ENCODE measurements around the gene AOPEP.
"Not testable (repeated sequence)": the region's sequence is repeated elsewhere in the genome, so short reads cannot be mapped to it uniquely, and the experiment has no call there.

AOPEP gene

DNA sequence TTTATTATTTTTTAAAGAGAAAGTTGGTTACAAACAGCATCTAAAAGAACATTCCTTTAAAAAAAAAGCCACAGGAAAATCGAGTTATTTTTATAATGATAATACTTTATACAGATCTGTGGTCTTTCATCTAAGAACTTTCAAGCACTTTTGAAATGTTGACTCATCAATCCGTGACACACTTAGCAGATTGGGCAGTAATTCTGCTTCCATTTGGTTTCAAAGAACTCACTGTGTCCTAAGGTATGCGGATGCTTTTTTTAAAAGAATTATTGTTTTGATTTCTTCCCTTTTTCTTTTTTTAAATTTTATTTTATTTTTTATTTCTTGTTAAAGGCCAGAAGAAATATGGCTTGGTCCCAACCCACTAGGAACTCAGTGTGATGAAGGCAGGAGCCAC, 147.8 kb downstream of the AOPEP start:
- no peak for DNase-seq

GRCh38 chr9:94875300-94876020, 149.0 kb downstream of the AOPEP start:
- no peak for DNase-seq

DNA sequence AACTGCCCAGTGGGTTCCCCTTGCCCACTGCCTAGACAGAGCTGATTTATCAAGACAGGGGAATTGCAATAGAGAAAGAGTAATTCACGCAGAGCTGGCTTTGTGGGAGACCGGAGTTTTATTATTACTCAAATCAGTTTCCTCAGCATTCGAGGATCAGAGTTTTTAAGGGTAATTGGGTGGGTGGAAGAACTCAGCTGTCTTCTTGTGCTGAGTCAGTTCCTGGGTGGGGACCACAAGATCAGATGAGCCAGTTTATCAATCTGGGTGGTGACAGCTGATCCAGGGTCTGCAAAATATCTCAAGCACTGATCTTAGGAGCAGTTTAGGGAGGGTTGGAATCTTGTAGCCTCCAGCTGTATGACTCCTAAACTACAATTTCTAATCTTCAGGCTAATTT, 152.3 kb downstream of the AOPEP start:
- not testable (repeated sequence) for DNase-seq

DNA sequence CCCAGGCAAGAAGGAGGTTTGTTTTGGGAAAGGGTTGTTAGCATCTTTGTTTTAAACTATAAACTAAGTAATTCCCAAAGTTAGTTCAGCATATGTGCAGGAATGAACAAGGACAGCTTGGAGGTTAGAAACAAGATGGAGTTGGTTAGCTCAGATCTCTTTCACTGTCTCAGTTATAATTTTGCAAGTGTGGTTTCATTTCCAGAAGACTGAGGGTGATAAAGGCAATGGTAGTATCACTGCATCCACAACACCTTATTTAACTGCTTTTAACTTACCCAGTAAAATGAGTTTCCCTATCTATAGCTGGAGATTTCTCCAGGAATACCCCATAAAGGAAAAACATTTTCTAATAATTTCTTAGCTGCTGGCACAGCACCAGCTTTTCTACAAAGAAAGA, 152.7 kb downstream of the AOPEP start:
- DNase-seq = no peak

DNA sequence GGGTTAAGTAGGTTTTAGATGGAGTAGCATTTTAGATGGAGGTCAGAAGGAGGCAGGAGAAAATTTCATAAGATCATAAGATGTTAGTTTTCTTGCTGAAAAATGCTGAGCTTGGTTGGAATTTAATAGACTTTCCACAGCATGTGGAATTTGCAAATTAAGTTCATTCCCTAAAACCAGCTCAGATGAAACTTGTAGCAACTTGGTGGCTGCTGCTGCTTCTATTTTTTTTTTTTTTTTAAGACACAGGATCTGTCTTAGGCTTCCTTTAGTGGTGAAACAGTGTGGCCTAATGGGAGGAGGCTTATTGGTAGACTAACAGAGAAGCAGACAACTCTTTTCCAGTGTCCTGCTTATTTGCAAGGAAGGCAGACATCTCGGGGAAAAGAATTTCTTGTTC, 154.5 kb downstream of the AOPEP start:
- DNase-seq = no peak

GRCh38 chr9:94881454-94881853, 155.0 kb downstream of the AOPEP start:
- no peak for DNase-seq

- no peak for DNase-seq
These were observed 155.4 kb downstream of the AOPEP start for GRCh38 chr9:94881940-94882339.

GRCh38 chr9:94882966-94883641, 156.6 kb downstream of the AOPEP start:
- DNase-seq = no peak

DNA sequence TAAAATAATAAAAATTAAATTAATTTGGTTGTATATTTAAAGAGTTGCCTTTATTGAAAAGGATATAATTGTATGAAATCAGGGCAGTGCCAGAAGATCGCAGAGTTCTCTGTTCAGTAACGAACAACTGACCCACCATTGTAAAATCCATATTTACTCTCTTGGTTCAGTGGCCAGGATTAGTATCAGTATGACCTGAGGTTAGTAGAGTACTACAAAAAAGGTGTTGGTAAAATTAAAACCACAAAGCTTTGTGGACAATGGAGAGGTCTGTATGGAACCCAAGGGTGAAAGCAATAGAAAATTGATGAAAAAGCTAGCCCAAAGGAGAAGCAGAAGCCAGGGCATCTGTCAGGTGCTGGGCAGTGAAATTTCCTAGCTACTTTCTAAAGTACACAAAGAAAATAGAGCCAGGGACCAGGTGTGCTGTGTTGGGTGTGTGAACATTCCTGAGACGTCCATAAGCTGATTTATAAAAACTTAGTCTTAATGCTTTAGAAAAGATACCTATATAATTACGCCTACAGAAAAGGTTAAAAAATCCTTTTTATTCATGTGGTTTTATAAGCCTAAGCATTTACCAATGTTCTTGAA, 159.5 kb downstream of the AOPEP start:
- no peak for DNase-seq

DNA sequence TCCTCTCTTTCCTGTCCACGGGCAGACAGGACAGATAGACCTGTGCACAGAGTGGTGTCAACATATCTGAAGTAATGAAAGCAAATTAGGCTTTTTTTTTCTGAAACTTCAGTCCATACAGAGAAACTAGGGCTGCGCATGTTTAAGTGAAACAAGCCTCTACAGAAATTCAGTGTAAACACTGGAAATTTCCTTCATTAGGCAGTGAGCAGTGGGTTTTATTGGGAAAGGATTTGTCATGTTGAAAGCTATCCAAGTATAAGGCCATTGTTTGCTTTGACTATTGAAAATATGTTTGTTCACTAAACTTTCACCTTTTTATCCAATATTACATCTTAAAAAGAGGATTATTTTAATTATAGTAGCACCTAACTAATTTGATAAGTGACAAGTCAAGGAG, 161.2 kb downstream of the AOPEP start:
- DNase-seq = no peak

GRCh38 chr9:94888775-94889174, 162.3 kb downstream of the AOPEP start:
- DNase-seq = no peak

DNA sequence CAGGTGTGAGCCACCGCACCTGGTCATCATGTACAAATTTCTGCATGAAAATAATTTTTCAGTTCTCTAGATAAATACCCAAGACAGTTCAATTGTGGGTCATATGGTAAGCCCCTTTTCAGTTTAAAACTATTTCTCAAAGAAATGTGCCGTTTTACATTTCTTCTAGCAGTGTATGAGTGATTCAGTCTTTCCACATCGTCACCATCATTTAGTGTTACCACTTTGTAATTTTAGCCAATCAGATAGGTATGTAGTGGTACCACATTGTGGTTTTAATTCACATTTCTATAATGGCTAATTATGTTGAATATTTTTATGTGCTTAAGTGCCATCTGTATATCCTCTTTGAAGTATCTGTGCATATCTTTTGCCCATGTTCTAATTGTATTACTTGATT, 163.1 kb downstream of the AOPEP start:
- no peak for DNase-seq

DNA sequence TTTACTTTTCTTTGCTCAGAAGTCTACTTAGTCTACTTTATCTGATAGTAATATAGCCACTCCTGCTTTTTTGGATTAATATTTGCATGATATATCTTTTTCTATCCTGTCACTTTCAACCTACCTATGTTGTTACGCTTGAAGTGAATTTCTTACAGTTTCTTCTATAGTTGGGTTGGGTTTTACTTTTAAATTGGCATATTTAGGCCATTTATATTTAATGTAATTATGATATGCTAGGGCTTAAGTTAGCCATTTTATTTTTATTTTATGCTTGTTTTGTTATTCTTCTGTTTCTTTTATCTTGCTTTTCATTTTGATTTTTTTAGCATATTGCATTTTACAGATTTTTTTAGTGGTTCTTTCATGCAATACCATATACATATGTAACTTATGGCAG, 164.7 kb downstream of the AOPEP start:
- no peak for DNase-seq

- no peak for DNase-seq
These were observed 166.2 kb downstream of the AOPEP start for GRCh38 chr9:94892675-94893074.

DNA sequence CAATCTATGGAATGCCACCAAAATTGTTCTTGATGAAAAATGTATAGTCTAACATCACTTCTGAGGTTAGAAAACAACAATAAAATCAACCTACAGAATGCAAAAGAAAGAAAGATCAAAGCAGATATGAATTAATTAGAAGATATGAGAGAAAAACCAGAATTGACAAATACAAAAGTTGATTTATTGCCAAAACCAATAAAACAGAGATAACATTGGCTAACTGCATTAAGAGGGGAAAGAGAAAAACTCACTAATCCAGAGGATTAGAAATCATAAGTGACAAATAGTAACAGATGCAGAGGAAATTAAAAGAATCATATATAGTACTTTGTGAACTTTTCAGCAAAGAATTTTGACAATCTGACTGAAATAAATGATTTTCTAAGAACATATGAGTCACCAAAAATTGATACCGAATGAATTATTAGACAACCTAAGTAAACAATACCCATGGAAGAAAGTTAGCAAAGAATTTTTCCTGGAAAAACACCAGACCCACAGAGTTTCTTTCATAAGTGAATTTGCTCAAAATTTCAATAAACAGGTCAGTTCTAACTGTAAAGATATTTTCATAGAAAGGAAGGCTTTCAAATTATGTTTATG, 167.7 kb downstream of the AOPEP start:
- DNase-seq = no peak

GRCh38 chr9:94895668-94896067, 169.2 kb downstream of the AOPEP start:
- no peak for DNase-seq

DNA sequence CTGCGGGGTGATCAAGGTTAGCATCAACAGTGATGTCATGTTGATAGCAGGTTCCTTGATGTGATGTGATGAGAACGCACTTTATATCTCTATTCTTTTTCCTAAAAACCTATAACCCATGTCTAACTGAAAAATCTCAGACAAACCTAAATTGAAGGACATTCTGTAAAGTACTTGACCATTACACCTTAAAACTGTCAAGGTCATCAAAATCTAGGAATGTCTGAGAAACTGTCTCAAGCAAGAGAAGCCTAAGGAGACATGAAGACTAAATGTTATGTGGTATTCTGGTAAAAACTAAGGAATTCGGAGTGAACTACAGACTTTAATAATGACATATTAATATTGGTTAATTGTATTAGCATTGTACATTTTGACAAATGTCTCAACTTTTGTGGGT, 170.0 kb downstream of the AOPEP start:
- DNase-seq = no peak

DNA sequence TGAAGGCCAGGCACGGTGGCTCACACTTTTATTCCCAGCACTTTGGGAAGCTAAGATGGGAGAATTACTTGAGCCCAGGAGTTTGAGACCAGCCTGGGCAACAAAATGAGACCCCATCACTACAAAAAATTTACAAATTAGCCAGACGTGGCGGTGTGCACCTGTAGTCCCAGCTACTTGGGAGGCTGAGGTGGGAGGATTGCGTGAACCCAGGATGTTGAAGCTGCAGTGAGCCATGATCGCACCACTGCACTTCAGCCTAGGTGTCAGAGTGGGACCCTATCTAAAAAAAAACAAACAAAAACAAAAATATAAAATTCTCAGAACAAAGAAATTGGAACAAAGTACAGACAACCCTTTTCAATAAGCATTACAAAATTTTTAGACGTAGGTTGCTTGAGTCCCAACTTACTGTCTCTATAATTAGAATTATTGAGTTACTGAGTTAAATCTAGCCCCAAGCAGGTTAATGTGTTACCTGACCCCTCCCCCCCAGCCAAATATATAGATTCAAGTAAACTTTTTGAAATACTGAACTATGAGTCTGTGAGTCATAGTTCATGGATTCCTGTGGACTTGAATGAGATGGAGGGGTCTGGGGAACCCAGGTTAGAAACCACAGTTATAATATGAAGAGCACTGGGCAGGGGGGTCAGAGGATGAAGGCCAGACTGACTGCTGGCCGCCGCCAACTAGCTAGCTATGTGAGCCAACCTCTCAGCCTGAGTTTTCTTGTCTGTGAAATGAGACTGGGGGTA, 173.1 kb downstream of the AOPEP start:
- DNase-seq = no peak

- DNase-seq = no peak
These were observed 173.9 kb downstream of the AOPEP start for GRCh38 chr9:94900222-94901018.

DNA sequence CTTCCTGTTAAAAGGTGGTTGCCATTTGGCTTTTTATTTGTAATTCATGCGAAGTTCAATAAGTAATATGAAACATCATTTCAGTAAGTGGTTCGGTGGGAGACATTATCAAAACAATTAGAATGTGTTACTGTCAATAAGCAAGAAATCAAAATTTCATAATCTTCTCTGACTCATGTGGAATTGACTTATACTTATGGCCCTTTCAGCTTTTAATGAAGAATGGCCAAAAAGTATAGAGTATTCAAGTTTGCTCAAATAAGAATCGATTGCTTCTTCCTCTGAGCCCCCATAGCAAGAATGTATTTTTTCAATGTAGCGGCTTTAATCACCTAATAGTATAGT, 174.5 kb downstream of the AOPEP start:
- DNase-seq = no peak

GRCh38 chr9:94903961-94904421, 177.5 kb downstream of the AOPEP start:
- DNase-seq = no peak

DNA sequence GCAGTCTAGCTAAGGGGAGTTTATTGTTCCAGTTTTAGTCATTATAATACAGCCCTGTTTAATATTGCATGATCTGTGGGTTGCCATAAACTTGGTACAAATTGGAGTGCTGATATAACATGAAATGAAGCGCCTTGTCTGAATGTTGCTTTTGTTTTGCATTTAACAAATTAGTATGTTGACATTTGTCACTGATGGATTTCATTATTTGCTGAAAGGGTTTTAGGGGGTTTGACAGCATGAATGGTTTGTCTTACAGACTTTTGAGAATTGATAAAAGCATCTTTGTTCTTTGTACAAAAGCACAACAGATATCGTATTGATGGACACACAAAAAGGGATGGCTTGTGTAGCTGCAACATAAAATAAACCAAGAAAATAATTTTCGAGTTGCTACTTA, 178.3 kb downstream of the AOPEP start:
- DNase-seq = no peak
